ENCODE results near the gene PROB1.

The PROB1 gene

GRCh38 chr5:139418793-139419192 lies 23.9 kb upstream of the PROB1 start:
- no peak overlapping the region for H3K9ac ChIP-seq (ENCODE audit: low read length)
- no peak overlapping the region for H2AFZ ChIP-seq (ENCODE audit: low read depth, low read length, severe bottlenecking)
- no peaks in the 10 kb centered on the region for H3K79me2 ChIP-seq (ENCODE audit: insufficient read depth, low read length)
- no peaks in the 10 kb centered on the region for H3F3A ChIP-seq (ENCODE audit: insufficient read depth)
- no peaks in the 10 kb centered on the region for H4K20me1 ChIP-seq (ENCODE audit: low read depth, low read length)
- no peaks in the 10 kb centered on the region for H3K36me3 ChIP-seq (ENCODE audit: low read length)
- no peak for TF ChIP-seq CTCF (IDR thresholded peaks at IDR 0.05; ENCODE audit: insufficient read depth, low read length, poor library complexity, severe bottlenecking)
- no peak for TF ChIP-seq EZH2phosphoT487 (conservative IDR thresholded peaks at IDR 0.05; ENCODE audit: low read length)
- no peaks in the 10 kb centered on the region for H3K9me2 ChIP-seq (replicated peaks; ENCODE audit: insufficient read depth, low read length)
- H3K4me2 ChIP-seq (ENCODE audit: low read depth, low read length, poor library complexity, severe bottlenecking), result no peak overlapping the region
- H3K4me3 ChIP-seq (ENCODE audit: insufficient read depth, low read length, poor library complexity, severe bottlenecking), result no peak overlapping the region
- H3K27ac ChIP-seq (ENCODE audit: low read depth, low read length), result no peak overlapping the region
- no peaks in the 10 kb centered on the region for H3K27me3 ChIP-seq (ENCODE audit: low read length)
- no peaks in the 10 kb centered on the region for H3K9me3 ChIP-seq (ENCODE audit: insufficient read depth, low read length)

- TF ChIP-seq CTCF (IDR thresholded peaks at IDR 0.05; ENCODE audit: insufficient read depth, low read length, poor library complexity, severe bottlenecking) (no peak), EZH2phosphoT487 (conservative IDR thresholded peaks at IDR 0.05; ENCODE audit: low read length) (no peak)
- H3K9ac ChIP-seq (ENCODE audit: low read length), result no peak overlapping the region
- no peak overlapping the region for H2AFZ ChIP-seq (ENCODE audit: low read depth, low read length, severe bottlenecking)
These were observed 22.3 kb upstream of the PROB1 start for GRCh38 chr5:139417214-139417613.

GRCh38 chr5:139416651-139417050 lies 21.7 kb upstream of the PROB1 start:
- Histone ChIP-seq H3K9me3 (ENCODE audit: insufficient read depth, low read length) (no peaks in the 10 kb centered on the region), H3K4me3 (ENCODE audit: insufficient read depth, low read length, poor library complexity, severe bottlenecking) (no peak overlapping the region), H2AFZ (ENCODE audit: low read depth, low read length, severe bottlenecking) (no peak overlapping the region), H4K20me1 (ENCODE audit: low read depth, low read length) (no peaks in the 10 kb centered on the region), H3K9me2 (replicated peaks; ENCODE audit: insufficient read depth, low read length) (no peaks in the 10 kb centered on the region), H3K27me3 (ENCODE audit: low read length) (no peaks in the 10 kb centered on the region), H3K27ac (ENCODE audit: low read depth, low read length) (no peak overlapping the region), H3K9ac (ENCODE audit: low read length) (no peak overlapping the region), H3K36me3 (ENCODE audit: low read length) (no peaks in the 10 kb centered on the region), H3K79me2 (ENCODE audit: insufficient read depth, low read length) (no peaks in the 10 kb centered on the region), H3F3A (ENCODE audit: insufficient read depth) (no peaks in the 10 kb centered on the region), H3K4me2 (ENCODE audit: low read depth, low read length, poor library complexity, severe bottlenecking) (no peak overlapping the region)
- TF ChIP-seq CTCF (IDR thresholded peaks at IDR 0.05; ENCODE audit: insufficient read depth, low read length, poor library complexity, severe bottlenecking) (no peak), EZH2phosphoT487 (conservative IDR thresholded peaks at IDR 0.05; ENCODE audit: low read length) (no peak)

More at GRCh38 chr5:139417214-139417613, 22.3 kb upstream of the PROB1 start:
- no peaks in the 10 kb centered on the region for H3K36me3 ChIP-seq (ENCODE audit: low read length)
- H3K27ac ChIP-seq (ENCODE audit: low read depth, low read length), result no peak overlapping the region
- H3F3A ChIP-seq (ENCODE audit: insufficient read depth), result no peaks in the 10 kb centered on the region
- no peaks in the 10 kb centered on the region for H3K9me3 ChIP-seq (ENCODE audit: insufficient read depth, low read length)
- no peaks in the 10 kb centered on the region for H3K79me2 ChIP-seq (ENCODE audit: insufficient read depth, low read length)
- H3K4me2 ChIP-seq (ENCODE audit: low read depth, low read length, poor library complexity, severe bottlenecking), result no peak overlapping the region
- H3K27me3 ChIP-seq (ENCODE audit: low read length), result no peaks in the 10 kb centered on the region
- H3K9me2 ChIP-seq (replicated peaks; ENCODE audit: insufficient read depth, low read length), result no peaks in the 10 kb centered on the region
- H3K4me3 ChIP-seq (ENCODE audit: insufficient read depth, low read length, poor library complexity, severe bottlenecking), result no peak overlapping the region
- no peaks in the 10 kb centered on the region for H4K20me1 ChIP-seq (ENCODE audit: low read depth, low read length)

All from SU-DHL-6 (cell line).